Measurements from ENCODE around the gene FNDC8. TPM values are rescaled to one million over a fixed set of nuclear protein-coding genes. Genes with fewer than 3 reads are reported as not detected.

FNDC8 gene
- total RNA-seq, 5 donors from 2014 or later (not counting 1 experiment from before 2014, with no cell fraction given), result not detected

DNA sequence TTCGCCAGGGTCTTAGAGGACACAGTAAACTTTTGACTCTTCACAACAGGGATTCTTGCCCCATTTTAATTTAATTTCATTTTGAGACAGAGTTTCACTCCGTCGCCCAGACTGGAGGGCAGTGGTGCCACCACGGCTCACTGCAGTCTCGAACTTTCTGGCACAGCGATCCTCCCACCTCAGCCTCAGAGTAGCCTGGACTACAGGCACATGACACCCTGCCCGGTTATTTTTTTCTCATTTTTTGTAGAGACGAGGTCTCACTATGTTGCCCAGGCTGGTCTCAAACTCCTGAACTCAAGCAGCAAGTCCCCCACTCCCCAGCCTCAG is 21.0 kb downstream of the FNDC8 start:
- Mint-ChIP-seq H3K4me3 (peak overlapping the region; percentile 71 to 84 (median 82)), H3K9me3 (no peaks in the 10 kb centered on the region), H3K27ac (peak overlapping the region; percentile 69 to 88), H3K4me1 (peaks cover 18 to 24% (median 19%) of the 10 kb centered on the region in 3 donors), H3K36me3 (peaks cover 8% of the 10 kb centered on the region), H3K27me3 (no peaks in the 10 kb centered on the region)
- ATAC-seq (replicated peaks in 1 of 4) (peak in 1 of 4 experiments; percentile 22), DNase-seq (no peak)
- ChIA-PET CTCF (no interaction called here), POLR2A (interaction anchor here in 1 of 2 donors (0.7 kb wide), 1 partner anchor 312 kb away, joined by 16 read pairs; no protein-coding TSS in a partner anchor)
- no peak overlapping the region for H3K27ac ChIP-seq (ENCODE audit: low read length)
- peak overlapping the region; percentile 92 to 98 for H3K4me3 ChIP-seq (ENCODE audit: control insufficient read depth in 1 of 2, extremely low read depth in 1 of 2, low read length in 1 of 2)
- H3K4me1 ChIP-seq (ENCODE audit: control insufficient read depth in 1 of 2, extremely low read depth in 1 of 2, insufficient read depth in 2 of 2, low read length in 2 of 2), result peaks cover 10 to 27% of the 10 kb centered on the region in 2 experiments
- H3K36me3 ChIP-seq (ENCODE audit: control insufficient read depth in 2 of 2, extremely low read depth in 1 of 2, insufficient read depth in 1 of 2, low read length in 1 of 2), result peaks cover 0 to 25% of the 10 kb centered on the region in 2 donors
- 68% methylated on average over 8 of the region's 8 CpGs for WGBS (ENCODE audit: insufficient coverage)
- H3K27me3 ChIP-seq (replicated peaks in 1 of 2; ENCODE audit: control insufficient read depth in 2 of 2, extremely low read depth in 1 of 2, insufficient read depth in 2 of 2, low read length in 1 of 2), result no peaks in the 10 kb centered on the region
- no peaks in the 10 kb centered on the region for H3K9me3 ChIP-seq

DNA sequence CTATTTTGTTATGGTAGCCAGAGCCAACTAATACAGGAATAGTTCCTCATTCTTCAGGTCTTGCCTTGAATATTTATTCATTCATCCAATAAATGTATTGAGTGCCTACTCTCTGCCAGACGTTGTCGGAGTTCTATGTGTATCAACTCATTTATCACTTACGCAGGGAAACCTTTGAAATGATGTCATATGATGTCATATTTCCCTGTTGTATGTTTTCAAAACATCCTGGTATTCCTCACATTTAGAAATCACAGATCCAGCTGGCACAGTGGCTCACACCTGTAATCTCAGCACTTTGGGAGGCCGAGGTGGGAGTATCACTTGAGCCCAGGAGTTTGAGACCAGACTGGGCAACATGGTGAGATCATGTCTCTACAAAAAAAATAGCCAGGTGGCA is 23.4 kb downstream of the FNDC8 start:
- peaks cover 10 to 23% of the 10 kb centered on the region in 2 experiments for H3K4me1 ChIP-seq (ENCODE audit: control insufficient read depth in 1 of 2, extremely low read depth in 1 of 2, insufficient read depth in 2 of 2, low read length in 2 of 2)
- WGBS (ENCODE audit: insufficient coverage), result 40% methylated on average over 1 of the region's 4 CpGs
- H3K36me3 Mint-ChIP-seq, result no peaks in the 10 kb centered on the region
- no peak overlapping the region for H3K4me3 Mint-ChIP-seq
- peaks cover 0 to under 1% of the 10 kb centered on the region in 2 experiments for H3K27me3 ChIP-seq (replicated peaks in 1 of 2; ENCODE audit: control insufficient read depth in 2 of 2, extremely low read depth in 1 of 2, insufficient read depth in 2 of 2, low read length in 1 of 2)
- no peak overlapping the region for H3K4me3 ChIP-seq (ENCODE audit: control insufficient read depth in 1 of 2, extremely low read depth in 1 of 2, low read length in 1 of 2)
- CTCF ChIA-PET, result no interaction called here
- H3K27ac ChIP-seq (ENCODE audit: low read length), result no peak overlapping the region
- DNase-seq (no peak), ATAC-seq (replicated peaks in 1 of 4) (no peak)
- H3K9me3 Mint-ChIP-seq, result no peaks in the 10 kb centered on the region
- H3K27ac Mint-ChIP-seq, result no peak overlapping the region
- peaks cover 16 to 24% (median 18%) of the 10 kb centered on the region in 3 donors for H3K4me1 Mint-ChIP-seq
- peaks cover 0 to 1% of the 10 kb centered on the region in 2 donors for H3K36me3 ChIP-seq (ENCODE audit: control insufficient read depth in 2 of 2, extremely low read depth in 1 of 2, insufficient read depth in 1 of 2, low read length in 1 of 2)
- no peaks in the 10 kb centered on the region for H3K27me3 Mint-ChIP-seq
- no peaks in the 10 kb centered on the region for H3K9me3 ChIP-seq
- POLR2A ChIA-PET, result no interaction called here

DNA sequence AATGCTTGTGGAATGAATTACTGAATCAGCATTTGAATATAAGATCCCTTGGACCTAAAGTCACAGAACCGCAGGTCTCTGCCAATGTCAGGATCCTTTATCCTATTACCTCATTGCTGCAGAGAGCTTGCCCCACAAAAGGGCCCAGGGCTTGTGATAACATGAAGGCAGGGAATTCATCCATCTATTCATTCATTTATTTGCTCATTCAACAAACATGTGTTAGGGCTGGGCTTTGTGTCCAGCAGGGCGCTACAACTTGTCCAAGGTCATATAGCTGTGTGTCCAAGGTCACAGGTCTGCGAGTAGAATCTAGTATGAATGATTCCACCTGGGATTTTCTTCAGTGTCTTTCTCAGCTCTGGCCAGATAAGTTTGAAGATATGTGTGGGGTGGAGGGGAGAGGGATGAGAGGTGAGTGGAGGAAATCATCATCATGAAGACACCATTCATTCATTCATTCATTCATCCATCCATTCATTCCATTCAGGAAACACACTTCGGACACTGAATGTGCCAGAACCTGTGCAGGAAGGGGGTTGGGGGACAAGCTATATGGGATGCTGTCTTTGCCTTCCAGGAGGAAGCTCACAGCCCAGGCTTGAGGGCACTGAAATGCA is 24.9 kb downstream of the FNDC8 start:
- no peak for DNase-seq
- Histone ChIP-seq H3K4me3 (ENCODE audit: control insufficient read depth in 1 of 2, extremely low read depth in 1 of 2, low read length in 1 of 2) (no peak overlapping the region), H3K27ac (ENCODE audit: low read length) (no peak overlapping the region), H3K27me3 (replicated peaks in 1 of 2; ENCODE audit: control insufficient read depth in 2 of 2, extremely low read depth in 1 of 2, insufficient read depth in 2 of 2, low read length in 1 of 2) (peaks cover 0 to 4% of the 10 kb centered on the region in 2 experiments), H3K9me3 (no peaks in the 10 kb centered on the region), H3K4me1 (ENCODE audit: control insufficient read depth in 1 of 2, extremely low read depth in 1 of 2, insufficient read depth in 2 of 2, low read length in 2 of 2) (peaks cover 5 to 8% of the 10 kb centered on the region in 2 experiments), H3K36me3 (ENCODE audit: control insufficient read depth in 2 of 2, extremely low read depth in 1 of 2, insufficient read depth in 1 of 2, low read length in 1 of 2) (no peaks in the 10 kb centered on the region)
- no peak for ATAC-seq (replicated peaks in 1 of 4)
- no peaks in the 10 kb centered on the region for H3K9me3 Mint-ChIP-seq
- POLR2A ChIA-PET, result no interaction called here
- H3K4me3 Mint-ChIP-seq, result no peak overlapping the region
- H3K27ac Mint-ChIP-seq, result no peak overlapping the region
- peaks cover 7 to 14% (median 7%) of the 10 kb centered on the region in 3 donors for H3K4me1 Mint-ChIP-seq
- WGBS (ENCODE audit: insufficient coverage), result 60% methylated on average over 1 of the region's 4 CpGs
- H3K36me3 Mint-ChIP-seq, result no peaks in the 10 kb centered on the region
- H3K27me3 Mint-ChIP-seq, result no peaks in the 10 kb centered on the region
- CTCF ChIA-PET, result interaction anchor here in 1 of 2 donors (0.6 kb wide), 1 partner anchor 386 kb away, joined by 4 read pairs; no protein-coding TSS in a partner anchor

DNA sequence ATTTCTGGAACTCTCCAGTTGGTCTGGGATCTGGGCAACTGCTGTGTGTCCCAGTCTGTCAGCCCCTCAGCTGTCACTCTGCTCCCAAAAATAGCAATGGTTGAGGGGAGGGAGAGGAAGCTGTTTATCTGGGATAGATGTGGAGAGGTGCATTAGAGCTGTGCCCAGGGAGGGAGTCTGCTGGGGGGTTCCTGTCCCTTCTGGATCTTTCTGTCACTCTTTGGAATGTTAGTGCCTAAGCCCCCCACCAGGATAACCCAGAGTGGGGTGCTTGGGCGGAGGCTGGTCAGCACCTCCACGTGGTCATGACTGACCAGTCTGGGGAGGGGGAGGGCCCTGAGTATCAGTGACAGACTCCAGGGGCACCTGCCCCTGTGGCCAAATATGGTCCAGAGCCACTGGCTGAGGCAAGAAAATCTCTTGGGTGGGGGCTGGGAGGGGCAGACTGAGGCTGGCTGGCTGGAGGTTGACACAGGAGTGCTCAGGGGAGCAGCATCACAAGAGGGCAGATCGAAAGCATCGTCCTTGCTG is 26.0 kb downstream of the FNDC8 start, which contains the start of gene UNC45B:
TSS of gene UNC45B (plus strand) at position 443 of the 531 bp plus-strand sequence. CDS start 447 bp downstream, outside the sequence.
- no peak within 1 kb of the TSS for H3K27ac Mint-ChIP-seq
- no peaks in the 10 kb centered on the region for H3K9me3 ChIP-seq
- H3K27me3 Mint-ChIP-seq, result no peaks in the 10 kb centered on the region
- H3K4me1 ChIP-seq (ENCODE audit: control insufficient read depth in 1 of 2, extremely low read depth in 1 of 2, insufficient read depth in 2 of 2, low read length in 2 of 2), result peaks cover under 1 to 5% of the 10 kb centered on the region in 2 experiments
- ChIA-PET POLR2A (interaction anchor here in 1 of 2 donors (0.6 kb wide), 1 partner anchor 174 kb away, joined by 3 read pairs; no protein-coding TSS in a partner anchor), CTCF (no interaction called here)
- H3K9me3 Mint-ChIP-seq, result no peaks in the 10 kb centered on the region
- 95% methylated on average over 2 of the region's 4 CpGs for WGBS (ENCODE audit: insufficient coverage)
- no peak within 1 kb of the TSS for H3K4me3 Mint-ChIP-seq
- no peaks in the 10 kb centered on the region for H3K36me3 Mint-ChIP-seq
- no peaks in the 10 kb centered on the region for H3K36me3 ChIP-seq (ENCODE audit: control insufficient read depth in 2 of 2, extremely low read depth in 1 of 2, insufficient read depth in 1 of 2, low read length in 1 of 2)
- ATAC-seq (replicated peaks in 1 of 4) (no peak), DNase-seq (no peak)
- peaks cover 1 to 7% (median 5%) of the 10 kb centered on the region in 3 donors for H3K4me1 Mint-ChIP-seq
- no peak within 1 kb of the TSS for H3K4me3 ChIP-seq (ENCODE audit: control insufficient read depth in 1 of 2, extremely low read depth in 1 of 2, low read length in 1 of 2)
- H3K27ac ChIP-seq (ENCODE audit: low read length), result no peak within 1 kb of the TSS
- peaks cover 0 to 4% of the 10 kb centered on the region in 2 experiments for H3K27me3 ChIP-seq (replicated peaks in 1 of 2; ENCODE audit: control insufficient read depth in 2 of 2, extremely low read depth in 1 of 2, insufficient read depth in 2 of 2, low read length in 1 of 2)

DNA sequence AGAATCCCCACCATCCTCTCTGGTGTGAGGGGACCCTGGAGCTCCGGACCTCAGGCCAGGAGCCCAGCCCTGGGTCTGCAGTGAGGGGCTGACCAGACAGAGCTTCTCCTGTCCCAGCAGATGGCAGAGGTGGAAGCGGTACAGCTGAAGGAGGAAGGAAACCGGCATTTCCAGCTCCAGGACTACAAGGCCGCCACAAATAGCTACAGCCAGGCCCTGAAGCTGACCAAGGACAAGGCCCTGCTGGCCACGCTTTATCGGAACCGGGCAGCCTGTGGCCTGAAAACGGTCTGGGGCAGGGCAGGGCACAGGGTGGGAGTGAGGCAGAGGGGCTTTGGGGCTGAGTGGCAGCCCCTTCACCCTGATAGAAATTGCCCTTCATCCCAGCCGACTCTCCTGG is 26.7 kb downstream of the FNDC8 start:
- POLR2A ChIA-PET, result no interaction called here
- CTCF ChIA-PET, result no interaction called here
- WGBS (ENCODE audit: insufficient coverage), result 100% methylated on average over 1 of the region's 9 CpGs

DNA sequence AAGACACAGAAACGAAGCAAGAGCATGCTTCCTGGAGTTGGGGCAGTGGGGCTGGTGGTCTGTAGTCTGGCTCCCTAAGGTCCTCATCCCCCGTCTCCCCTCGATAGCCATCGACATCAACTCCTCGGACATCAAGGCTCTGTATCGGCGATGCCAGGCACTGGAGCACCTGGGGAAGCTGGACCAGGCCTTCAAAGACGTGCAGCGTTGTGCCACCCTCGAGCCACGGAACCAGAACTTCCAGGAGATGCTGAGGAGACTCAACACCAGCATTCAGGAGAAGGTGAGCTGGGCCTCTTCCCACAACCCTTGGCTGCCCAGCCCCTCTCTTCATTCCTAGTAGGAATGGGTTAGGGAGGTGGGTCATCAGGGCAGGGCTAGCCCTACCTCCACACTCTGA is 28.5 kb downstream of the FNDC8 start:
- POLR2A ChIA-PET, result interaction anchor here in 1 of 2 donors (0.6 kb wide), 1 partner anchor 441 kb away, joined by 3 read pairs; no protein-coding TSS in a partner anchor
- no peak overlapping the region for H3K27ac Mint-ChIP-seq
- H3K27me3 Mint-ChIP-seq, result no peaks in the 10 kb centered on the region

More for the DNA sequence above, 26.7 kb downstream of the FNDC8 start:
- Histone ChIP-seq H3K27ac (ENCODE audit: low read length) (no peak overlapping the region), H3K4me3 (ENCODE audit: control insufficient read depth in 1 of 2, extremely low read depth in 1 of 2, low read length in 1 of 2) (no peak overlapping the region), H3K36me3 (ENCODE audit: control insufficient read depth in 2 of 2, extremely low read depth in 1 of 2, insufficient read depth in 1 of 2, low read length in 1 of 2) (no peaks in the 10 kb centered on the region), H3K9me3 (no peaks in the 10 kb centered on the region), H3K27me3 (replicated peaks in 1 of 2; ENCODE audit: control insufficient read depth in 2 of 2, extremely low read depth in 1 of 2, insufficient read depth in 2 of 2, low read length in 1 of 2) (peaks cover 0 to 4% of the 10 kb centered on the region in 2 experiments), H3K4me1 (ENCODE audit: control insufficient read depth in 1 of 2, extremely low read depth in 1 of 2, insufficient read depth in 2 of 2, low read length in 2 of 2) (no peaks in the 10 kb centered on the region)
- no peak for ATAC-seq (replicated peaks in 1 of 4)
- Mint-ChIP-seq H3K4me3 (no peak overlapping the region), H3K36me3 (no peaks in the 10 kb centered on the region), H3K4me1 (peaks cover 0 to 6% (median 4%) of the 10 kb centered on the region in 3 donors), H3K27ac (no peak overlapping the region), H3K9me3 (no peaks in the 10 kb centered on the region), H3K27me3 (no peaks in the 10 kb centered on the region)
- no peak for DNase-seq

More for the DNA sequence above, 28.5 kb downstream of the FNDC8 start:
- Histone ChIP-seq H3K4me1 (ENCODE audit: control insufficient read depth in 1 of 2, extremely low read depth in 1 of 2, insufficient read depth in 2 of 2, low read length in 2 of 2) (no peaks in the 10 kb centered on the region), H3K36me3 (ENCODE audit: control insufficient read depth in 2 of 2, extremely low read depth in 1 of 2, insufficient read depth in 1 of 2, low read length in 1 of 2) (no peaks in the 10 kb centered on the region), H3K4me3 (ENCODE audit: control insufficient read depth in 1 of 2, extremely low read depth in 1 of 2, low read length in 1 of 2) (no peak overlapping the region), H3K27ac (ENCODE audit: low read length) (no peak overlapping the region), H3K27me3 (replicated peaks in 1 of 2; ENCODE audit: control insufficient read depth in 2 of 2, extremely low read depth in 1 of 2, insufficient read depth in 2 of 2, low read length in 1 of 2) (peaks cover 0 to 4% of the 10 kb centered on the region in 2 experiments), H3K9me3 (no peaks in the 10 kb centered on the region)
- CTCF ChIA-PET, result no interaction called here
- ATAC-seq (replicated peaks in 1 of 4) (no peak), DNase-seq (no peak)
- Mint-ChIP-seq H3K4me3 (no peak overlapping the region), H3K4me1 (no peaks in the 10 kb centered on the region), H3K9me3 (no peaks in the 10 kb centered on the region), H3K36me3 (no peaks in the 10 kb centered on the region)
- WGBS (ENCODE audit: insufficient coverage), result 90% methylated on average over 7 of the region's 11 CpGs
